K562 (cell line): Measurements from ENCODE around the gene USP24. TPM values are rescaled to one million over a fixed set of nuclear protein-coding genes. Genes with fewer than 3 reads are reported as not detected.

Experiments
- ARID3A ChIP-seq: IDR thresholded peaks from 2 replicates; pipeline ENCODE4 v1.6.1; 2012; ENCODE audit warnings: low read depth, low read length, improper control_type of control experiment, borderline replicate concordance
- BCOR ChIP-seq: fragments of 450-650 bp; IDR thresholded peaks from 2 replicates; pipeline ENCODE4 v1.6.1; 2016
- E2F3 ChIP-seq: fragments of 250-450 bp; sonication (Bioruptor Pico); IDR thresholded peaks from 2 replicates; pipeline ENCODE4 v1.4.0; 2020; ENCODE audit warnings: mild to moderate bottlenecking
- ETV1 ChIP-seq: fragments of 450-650 bp; conservative IDR thresholded peaks from 2 replicates; pipeline ENCODE4 v1.6.1; 2016; ENCODE audit warnings: missing genetic modification characterization, control low read depth, low read depth, missing compliant biosample characterization
- FIP1L1 ChIP-seq: fragments of 200-400 bp; formaldehyde crosslinking; IDR thresholded peaks from 2 replicates; pipeline ENCODE4 v1.6.1; 2018; ENCODE audit warnings: mild to moderate bottlenecking, low read depth, low read length; ENCODE audit not compliant: poor library complexity, severe bottlenecking
- GTF2E2 ChIP-seq: fragments of 200-800 bp; sonication (Bioruptor generic); IDR thresholded peaks from 2 replicates; pipeline ENCODE4 v1.6.1; 2016; ENCODE audit warnings: missing genetic modification characterization, missing compliant biosample characterization
- GTF2F1 ChIP-seq: IDR thresholded peaks from 2 replicates; pipeline ENCODE4 v1.6.1; 2011; ENCODE audit warnings: low read depth, low read length, improper control_type of control experiment
- HINFP ChIP-seq: fragments of 450-650 bp; conservative IDR thresholded peaks from 2 replicates; pipeline ENCODE4 v1.6.1; 2016; ENCODE audit warnings: missing genetic modification characterization, low read depth, mild to moderate bottlenecking, control low read depth, missing compliant biosample characterization
- HMGN3 ChIP-seq: IDR thresholded peaks from 2 replicates; pipeline ENCODE4 v1.6.1; 2011; ENCODE audit warnings: borderline replicate concordance, low read depth, mild to moderate bottlenecking, mixed read lengths, low read length; ENCODE audit not compliant: insufficient read length; ENCODE audit errors: extremely low read depth
- HNRNPLL ChIP-seq: fragments of 200-400 bp; formaldehyde crosslinking; IDR thresholded peaks from 2 replicates; pipeline ENCODE4 v1.6.1; 2017; ENCODE audit warnings: low read length, low read depth, mild to moderate bottlenecking; ENCODE audit not compliant: poor library complexity, severe bottlenecking
- ID3 ChIP-seq, 2 experiments: fragments of 250-450 bp in 1 of 2; fragments of 450-650 bp in 1 of 2; sonication (Bioruptor Pico) in 1 of 2; IDR thresholded peaks; 2 replicates each; pipeline versions ENCODE4 v1.6.1 to v1.8.0; 2016 to 2021; ENCODE audit warnings: mild to moderate bottlenecking in 2 of 2, moderate library complexity in 2 of 2, missing compliant biosample characterization in 1 of 2, missing genetic modification characterization in 1 of 2
- JUND ChIP-seq, 2 experiments: IDR thresholded peaks; 2 replicates in 1 of 2; 3 replicates in 1 of 2; pipeline ENCODE4 v1.6.1; 2011; ENCODE audit warnings: borderline replicate concordance in 2 of 2, low read depth in 2 of 2, low read length in 2 of 2, improper control_type of control experiment in 1 of 2, missing biosample characterization in 1 of 2, missing genetic modification characterization in 1 of 2, missing genetic modification reagents in 1 of 2
- MEF2A ChIP-seq: IDR thresholded peaks from 2 replicates; pipeline ENCODE4 v1.6.1; 2011; ENCODE audit warnings: low read depth, mild to moderate bottlenecking, low read length, moderate library complexity; ENCODE audit not compliant: control insufficient read depth
- MTA1 ChIP-seq: fragments of 450-650 bp; IDR thresholded peaks from 2 replicates; pipeline ENCODE4 v1.6.1; 2017; ENCODE audit warnings: borderline replicate concordance
- NFATC3 ChIP-seq: fragments of 450-650 bp; IDR thresholded peaks from 2 replicates; pipeline ENCODE4 v1.6.1; 2017; ENCODE audit warnings: mild to moderate bottlenecking
- NR2C1 ChIP-seq, 2 experiments: fragments of 450-650 bp; IDR thresholded peaks; 2 replicates each; pipeline ENCODE4 v1.6.1; 2017; ENCODE audit warnings: mild to moderate bottlenecking in 2 of 2, antibody characterized with exemption in 1 of 2, inconsistent platforms in 1 of 2, missing compliant biosample characterization in 1 of 2, missing genetic modification characterization in 1 of 2
- SMARCB1 ChIP-seq: IDR thresholded peaks from 2 replicates; pipeline ENCODE4 v1.6.1; 2011; ENCODE audit warnings: improper control_type of control experiment, low read depth; ENCODE audit not compliant: insufficient read length
- SRSF7 ChIP-seq: fragments of 200-400 bp; formaldehyde crosslinking; optimal IDR thresholded peaks from 2 replicates; pipeline ENCODE3; 2017; ENCODE audit warnings: mild to moderate bottlenecking, low read depth, low read length
- TAL1 ChIP-seq: fragments of 450-650 bp; IDR thresholded peaks from 2 replicates; pipeline ENCODE4 v1.6.1; 2016; ENCODE audit warnings: mild to moderate bottlenecking
- TEAD2 ChIP-seq: fragments of 450-650 bp; IDR thresholded peaks from 2 replicates; pipeline ENCODE4 v1.6.1; 2016; ENCODE audit warnings: missing genetic modification characterization, control low read depth, missing compliant biosample characterization
- U2AF2 ChIP-seq: fragments of 200-400 bp; formaldehyde crosslinking; optimal IDR thresholded peaks from 2 replicates; pipeline ENCODE3; 2017; ENCODE audit warnings: low read depth, mild to moderate bottlenecking, low read length
- ZNF316 ChIP-seq: fragments of 450-650 bp; IDR thresholded peaks from 2 replicates; pipeline ENCODE4 v1.6.1; 2016
- ZNF586 ChIP-seq: fragments of 450-650 bp; formaldehyde crosslinking; conservative IDR thresholded peaks from 2 replicates; pipeline ENCODE4 v1.4.0; 2020; ENCODE audit warnings: mild to moderate bottlenecking, moderate library complexity
- ZNF695 ChIP-seq: fragments of 450-650 bp; formaldehyde crosslinking; IDR thresholded peaks from 2 replicates; pipeline ENCODE4 v1.4.0; 2020; ENCODE audit warnings: mild to moderate bottlenecking, moderate library complexity
- ZNF699 ChIP-seq: fragments of 250-450 bp; sonication (Bioruptor Pico); IDR thresholded peaks from 2 replicates; pipeline ENCODE4 v1.8.0; 2021; ENCODE audit warnings: mild to moderate bottlenecking, moderate library complexity; ENCODE audit not compliant: insufficient replicate concordance
- polyA plus RNA-seq, 8 experiments: library from polyadenylated mRNA; depleted of rRNA in 4 of 8; stranded (reverse) in 5 of 8; unstranded in 3 of 8; fragments of >200 nt; fragmentation: Nextera tagmentation in 2 of 8; fragmentation: Illumina TruSeq in 1 of 8; extraction: Ambion mirVana in 2 of 8; extraction: Trizol in 1 of 8; gene quantifications; 2 replicates each; pipeline versions ENCODE4 v1.2.1 to v1.2.3, GENCODE V29; 2011 to 2014; ENCODE audit warnings: inconsistent platforms in 1 of 8, missing spikeins in 1 of 8
- total RNA-seq, 7 experiments: library from RNA; depleted of rRNA in 6 of 7; stranded (reverse); fragments of >200 nt in 6 of 7; fragmentation: Illumina TruSeq in 2 of 7; extraction: Trizol in 2 of 7; gene quantifications; 2 replicates each; pipeline versions ENCODE4 v1.2.1 to v1.2.3, GENCODE V29; 2011 to 2021; ENCODE audit warnings: low replicate concordance in 1 of 7

The USP24 gene
- total and polyA plus RNA-seq, 9 of the 15 experiments (the other 6 are each of a cell fraction or from before 2014, with no cell fraction given) = 7.7 to 62.6 (median 36.8) TPM

- TF ChIP-seq HNRNPLL = peak; percentile 96
- no peak for TF ChIP-seq GTF2E2 (tag)
- TF ChIP-seq JUND (IDR thresholded peaks at IDR 0.05; ENCODE audit: borderline replicate concordance, low read depth, low read length) = peak; percentile 60
- no peak for TF ChIP-seq JUND (tag; IDR thresholded peaks at IDR 0.05; ENCODE audit: borderline replicate concordance, low read depth, low read length)
- TF ChIP-seq ZNF699 (CRISPR knock-in tag) = no peak
- no peak for TF ChIP-seq NFATC3
- TF ChIP-seq ZNF586 = no peak
- no peak for TF ChIP-seq SMARCB1
- TF ChIP-seq GTF2F1 = no peak
- no peak for TF ChIP-seq TAL1
- TF ChIP-seq ID3 (CRISPR knock-in tag; IDR thresholded peaks at IDR 0.05) = no peak
- TF ChIP-seq ID3 (tag; IDR thresholded peaks at IDR 0.05) = no peak
- no peak for TF ChIP-seq ARID3A
- TF ChIP-seq E2F3 = no peak
- TF ChIP-seq SRSF7 = no peak
- TF ChIP-seq TEAD2 = no peak
- no peak for TF ChIP-seq ETV1 (tag)
- TF ChIP-seq FIP1L1 = peak; percentile 85
- TF ChIP-seq ZNF695 = no peak
- no peak for TF ChIP-seq MEF2A
- TF ChIP-seq NR2C1 (IDR thresholded peaks at IDR 0.05) = no peak
- no peak for TF ChIP-seq NR2C1 (tag; IDR thresholded peaks at IDR 0.05)
- no peak for TF ChIP-seq MTA1
- TF ChIP-seq U2AF2 = no peak
- TF ChIP-seq BCOR = peak; percentile 13; the same call in 1 of the 2 replicates
- TF ChIP-seq HINFP = no peak
- no peak for TF ChIP-seq ZNF316
- peak; percentile 90 for TF ChIP-seq HMGN3
Observed at GRCh38 chr1:55039342-55040082, 175.7 kb downstream of the USP24 start, which contains the start of gene PCSK9 (continued).
